ENCODE data around the gene NTM.
A peak's percentile ranks its signal among the peaks of the same experiment; 100 is the strongest.

Gene NTM

DNA sequence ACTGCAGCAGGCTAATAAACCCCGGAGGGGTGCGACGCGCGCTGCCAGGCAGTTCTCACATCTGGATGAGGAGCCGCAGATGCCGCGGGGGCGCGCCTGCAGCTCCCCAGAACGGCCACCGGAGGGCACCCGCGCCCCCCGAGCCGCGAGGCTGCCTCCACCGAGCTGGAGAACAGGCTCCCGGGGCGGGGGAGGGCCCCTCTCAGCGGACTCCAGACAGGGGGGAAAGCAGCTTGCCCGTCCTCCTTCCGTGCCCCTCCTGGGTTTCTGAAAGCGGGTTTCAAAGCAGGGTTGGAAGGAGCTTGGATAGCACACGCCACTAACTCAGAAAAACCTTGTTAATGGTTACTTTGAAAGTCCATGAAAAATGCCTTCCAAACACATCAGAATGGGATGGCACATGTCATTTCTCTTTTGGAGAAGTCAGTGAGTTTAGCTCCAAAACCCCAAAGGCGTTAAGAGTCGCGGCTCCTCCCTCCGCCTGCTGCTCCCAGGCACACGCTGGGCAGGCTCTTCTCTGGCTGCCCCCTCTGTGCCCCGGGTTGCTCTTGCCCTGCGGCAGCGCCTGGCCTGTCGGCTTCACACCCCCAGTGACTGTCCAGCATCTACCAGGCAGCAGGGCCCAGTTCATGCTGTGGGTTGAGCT lies 317.8 kb downstream of the NTM start:
- Histone ChIP-seq H3K4me3 (peak overlapping the region; percentile 58), H3K27ac (no peak overlapping the region), H3K36me3 (ENCODE audit: insufficient read depth, low read length) (no peaks in the 10 kb centered on the region), H3K9ac (ENCODE audit: insufficient read length) (no peak overlapping the region), H3K9me3 (ENCODE audit: low read depth, low read length) (no peaks in the 10 kb centered on the region)
- TF ChIP-seq EZH2 (IDR thresholded peaks at IDR 0.05), result no peak
- no peak for TF ChIP-seq FOXP2 (optimal IDR thresholded peaks at IDR 0.05; ENCODE audit: control extremely low read depth, extremely low read length, insufficient read depth)
- TF ChIP-seq POLR2AphosphoS5 (IDR thresholded peaks at IDR 0.05; ENCODE audit: borderline replicate concordance, low read depth, low read length), result no peak
- DNase-seq (ENCODE audit: low read depth, low spot score), result no peak

DNA sequence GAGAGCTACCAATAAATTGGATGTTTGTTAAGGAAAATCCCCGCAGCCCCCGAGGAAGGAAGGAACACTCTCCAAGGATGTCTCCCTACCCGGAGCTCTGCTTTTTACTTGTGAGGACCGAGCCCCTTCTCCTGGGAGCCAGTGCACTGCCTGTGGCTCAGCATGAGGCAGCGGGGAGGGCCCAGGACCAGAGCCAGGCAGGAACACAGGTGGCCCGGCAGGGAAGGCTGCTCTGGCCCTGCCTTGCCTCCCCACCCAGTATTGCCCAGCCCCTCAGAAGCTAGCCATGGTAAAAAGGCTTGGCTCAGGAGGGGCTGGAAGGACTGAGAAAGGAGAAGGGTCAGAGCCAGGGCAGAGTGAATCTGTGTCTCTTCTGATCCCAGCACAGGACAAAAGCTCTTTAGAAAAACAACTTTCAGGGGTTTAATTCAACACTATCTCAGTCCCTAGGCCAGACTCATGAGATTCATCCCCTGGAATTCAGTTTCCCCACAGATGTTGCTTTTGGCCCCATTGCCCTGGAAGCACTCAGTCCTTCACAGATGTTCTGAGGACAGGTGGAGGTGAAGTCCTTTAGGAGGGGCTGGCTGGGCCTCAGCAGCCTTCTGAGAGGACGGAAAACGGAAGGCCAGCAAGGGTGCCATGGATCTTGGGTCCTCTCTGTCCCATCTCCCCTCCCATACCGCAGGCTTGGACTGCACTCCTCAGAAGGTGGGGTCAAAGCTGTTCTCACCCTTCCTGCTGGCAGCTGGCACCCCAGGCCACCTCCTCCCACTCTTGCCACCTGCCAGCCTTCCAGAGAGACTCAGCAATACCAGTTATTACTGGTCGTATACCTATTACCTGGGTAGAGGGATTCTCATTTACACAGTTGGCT lies 318.9 kb downstream of the NTM start:
- no peak overlapping the region for H3K4me3 ChIP-seq
- H3K36me3 ChIP-seq (ENCODE audit: insufficient read depth, low read length), result no peaks in the 10 kb centered on the region
- no peaks in the 10 kb centered on the region for H3K9me3 ChIP-seq (ENCODE audit: low read depth, low read length)
- TF ChIP-seq EZH2 (IDR thresholded peaks at IDR 0.05), result no peak
- TF ChIP-seq FOXP2 (optimal IDR thresholded peaks at IDR 0.05; ENCODE audit: control extremely low read depth, extremely low read length, insufficient read depth), result no peak
- TF ChIP-seq POLR2AphosphoS5 (IDR thresholded peaks at IDR 0.05; ENCODE audit: borderline replicate concordance, low read depth, low read length), result no peak
- DNase-seq (ENCODE audit: low read depth, low spot score), result no peak
- no peak overlapping the region for H3K9ac ChIP-seq (ENCODE audit: insufficient read length)
- H3K27ac ChIP-seq, result no peak overlapping the region

DNA sequence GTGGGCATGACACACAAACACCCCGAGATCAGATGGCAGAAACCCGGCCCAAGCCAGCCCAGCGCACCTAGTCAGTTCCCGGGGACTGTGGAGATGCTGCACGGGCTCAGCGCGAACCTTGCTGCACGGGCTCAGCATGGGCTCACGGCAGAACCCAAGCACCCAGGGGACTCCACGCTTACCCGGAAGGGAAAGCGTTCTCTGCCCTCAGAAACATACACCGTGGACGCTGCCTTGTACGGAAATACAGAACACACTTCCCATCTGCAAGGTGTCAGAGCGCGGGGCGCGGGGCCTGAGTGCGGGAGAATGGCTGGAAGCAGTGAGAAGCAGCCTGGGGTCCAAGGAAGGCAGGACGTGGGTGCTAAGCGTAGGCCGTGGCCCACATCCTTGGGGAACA lies 319.9 kb downstream of the NTM start:
- TF ChIP-seq POLR2AphosphoS5 (IDR thresholded peaks at IDR 0.05; ENCODE audit: borderline replicate concordance, low read depth, low read length) (no peak), EZH2 (IDR thresholded peaks at IDR 0.05) (no peak), FOXP2 (optimal IDR thresholded peaks at IDR 0.05; ENCODE audit: control extremely low read depth, extremely low read length, insufficient read depth) (no peak)
- DNase-seq (ENCODE audit: low read depth, low spot score), result no peak
- Histone ChIP-seq H3K27ac (no peak overlapping the region), H3K9me3 (ENCODE audit: low read depth, low read length) (no peaks in the 10 kb centered on the region), H3K9ac (ENCODE audit: insufficient read length) (no peak overlapping the region), H3K4me3 (no peak overlapping the region), H3K36me3 (ENCODE audit: insufficient read depth, low read length) (no peaks in the 10 kb centered on the region)

DNA sequence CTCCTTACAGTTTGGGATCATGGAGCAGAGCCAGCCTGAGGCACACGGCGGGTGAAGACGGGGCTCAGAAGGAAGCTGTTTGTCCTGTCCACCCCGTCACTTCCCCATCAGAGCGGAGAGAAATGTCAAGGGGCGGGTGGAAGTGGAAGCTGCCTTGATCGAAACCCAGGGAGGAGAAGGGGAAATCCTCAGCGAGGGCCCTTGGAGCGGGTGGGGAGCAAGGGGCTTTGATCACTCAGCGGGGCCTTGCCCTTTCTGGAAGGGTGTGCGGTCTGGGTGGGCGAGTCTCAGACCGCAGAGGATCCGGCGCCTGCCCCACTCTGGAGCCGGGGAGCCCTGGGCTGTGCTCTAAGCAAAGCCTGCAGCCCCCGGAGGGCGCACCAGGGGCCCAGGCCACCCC lies 320.4 kb downstream of the NTM start:
- no peak overlapping the region for H3K27ac ChIP-seq
- H3K36me3 ChIP-seq (ENCODE audit: insufficient read depth, low read length), result no peaks in the 10 kb centered on the region
- H3K4me3 ChIP-seq, result no peak overlapping the region
- no peaks in the 10 kb centered on the region for H3K9me3 ChIP-seq (ENCODE audit: low read depth, low read length)
- H3K9ac ChIP-seq (ENCODE audit: insufficient read length), result no peak overlapping the region
- no peak for DNase-seq (ENCODE audit: low read depth, low spot score)
- TF ChIP-seq POLR2AphosphoS5 (IDR thresholded peaks at IDR 0.05; ENCODE audit: borderline replicate concordance, low read depth, low read length) (no peak), EZH2 (IDR thresholded peaks at IDR 0.05) (no peak), FOXP2 (optimal IDR thresholded peaks at IDR 0.05; ENCODE audit: control extremely low read depth, extremely low read length, insufficient read depth) (no peak)

DNA sequence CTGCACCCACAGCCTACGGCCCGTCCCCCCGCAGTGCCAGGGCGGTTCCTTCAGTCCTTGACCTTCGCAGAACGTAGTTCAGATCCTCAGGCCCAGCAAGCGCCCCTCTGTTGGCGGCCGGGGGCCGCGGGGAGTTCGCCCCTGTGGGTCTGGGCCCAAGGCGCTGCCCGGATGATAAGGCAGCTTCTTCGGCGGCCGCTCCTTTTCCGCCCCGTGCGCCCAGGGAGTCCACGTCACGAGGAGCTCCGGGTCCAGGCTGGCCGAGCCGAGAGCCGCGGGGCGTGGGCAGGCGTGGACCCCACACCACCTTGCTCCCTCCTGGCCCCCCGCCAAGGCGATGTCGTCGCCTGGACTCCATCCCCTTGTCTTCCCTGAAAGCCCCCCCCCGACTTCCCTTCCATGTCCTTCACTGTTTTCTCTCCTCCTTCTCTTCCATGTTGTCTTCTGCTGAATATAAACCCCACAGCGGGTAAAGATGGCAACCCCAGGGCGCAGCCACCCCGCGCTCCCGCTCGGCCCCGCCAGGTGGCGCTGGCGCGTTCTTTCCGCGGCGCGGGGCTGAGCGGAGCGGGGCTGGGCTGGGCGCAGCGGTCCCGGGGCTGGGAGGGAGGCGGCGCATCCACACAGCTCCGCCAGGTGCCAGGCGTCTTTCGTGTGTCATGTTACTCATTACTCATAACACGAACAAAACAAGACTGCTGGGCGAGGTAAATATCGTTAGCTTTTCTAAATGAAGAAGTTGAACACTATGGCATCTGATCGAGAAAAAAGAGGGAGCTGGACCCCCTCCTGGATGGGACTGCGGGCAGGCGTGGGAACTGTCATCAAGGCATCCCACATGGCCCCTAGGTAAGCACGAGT lies 321.0 kb downstream of the NTM start:
- no peak overlapping the region for H3K27ac ChIP-seq
- DNase-seq (ENCODE audit: low read depth, low spot score), result no peak
- H3K36me3 ChIP-seq (ENCODE audit: insufficient read depth, low read length), result no peaks in the 10 kb centered on the region
- TF ChIP-seq POLR2AphosphoS5 (IDR thresholded peaks at IDR 0.05; ENCODE audit: borderline replicate concordance, low read depth, low read length) (no peak), EZH2 (IDR thresholded peaks at IDR 0.05) (no peak), FOXP2 (optimal IDR thresholded peaks at IDR 0.05; ENCODE audit: control extremely low read depth, extremely low read length, insufficient read depth) (no peak)
- H3K9me3 ChIP-seq (ENCODE audit: low read depth, low read length), result no peaks in the 10 kb centered on the region
- no peak overlapping the region for H3K4me3 ChIP-seq
- no peak overlapping the region for H3K9ac ChIP-seq (ENCODE audit: insufficient read length)

DNA sequence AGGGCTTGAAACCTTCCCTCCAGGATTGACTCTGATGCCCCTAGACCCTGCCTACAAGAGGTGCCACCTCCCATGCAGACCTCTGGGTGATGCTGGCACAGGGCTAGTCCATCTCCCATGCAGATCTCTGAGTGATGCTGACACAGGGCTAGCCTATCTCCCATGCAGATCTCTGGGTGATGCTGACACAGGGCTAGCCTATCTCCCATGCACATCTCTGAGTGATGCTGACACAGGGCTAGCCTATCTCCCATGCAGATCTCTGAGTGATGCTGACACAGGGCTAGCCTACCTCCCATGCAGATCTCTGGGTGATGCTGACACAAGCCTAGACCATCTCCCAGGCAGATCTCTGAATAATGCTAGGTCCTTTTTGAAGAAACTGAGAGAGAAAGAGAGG lies 321.7 kb downstream of the NTM start:
- DNase-seq (ENCODE audit: low read depth, low spot score), result no peak
- H3K36me3 ChIP-seq (ENCODE audit: insufficient read depth, low read length), result no peaks in the 10 kb centered on the region
- TF ChIP-seq POLR2AphosphoS5 (IDR thresholded peaks at IDR 0.05; ENCODE audit: borderline replicate concordance, low read depth, low read length), result no peak
- no peak for TF ChIP-seq EZH2 (IDR thresholded peaks at IDR 0.05)
- TF ChIP-seq FOXP2 (optimal IDR thresholded peaks at IDR 0.05; ENCODE audit: control extremely low read depth, extremely low read length, insufficient read depth), result no peak
- no peak overlapping the region for H3K4me3 ChIP-seq
- H3K9me3 ChIP-seq (ENCODE audit: low read depth, low read length), result no peaks in the 10 kb centered on the region
- no peak overlapping the region for H3K9ac ChIP-seq (ENCODE audit: insufficient read length)
- H3K27ac ChIP-seq, result no peak overlapping the region

DNA sequence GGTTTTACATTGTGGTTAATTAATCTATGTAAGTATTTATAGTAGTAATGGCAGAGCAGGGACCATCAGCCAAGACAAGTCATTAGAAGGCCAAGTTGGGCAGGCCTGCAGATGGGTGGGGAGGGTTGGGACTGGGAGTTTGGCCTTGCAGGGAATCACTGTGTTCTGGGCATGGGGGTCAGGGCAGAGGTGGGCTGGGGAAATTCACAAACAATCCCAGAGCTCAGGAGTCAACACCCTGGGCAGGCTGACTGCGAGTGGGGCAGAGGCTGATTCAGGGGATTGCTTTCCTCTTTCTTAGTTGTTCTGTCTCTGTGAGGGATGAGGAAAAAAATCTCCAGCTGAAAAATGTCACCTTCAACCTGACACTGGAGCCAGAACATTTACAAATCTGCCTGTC lies 322.5 kb downstream of the NTM start:
- TF ChIP-seq FOXP2 (optimal IDR thresholded peaks at IDR 0.05; ENCODE audit: control extremely low read depth, extremely low read length, insufficient read depth) (no peak), EZH2 (IDR thresholded peaks at IDR 0.05) (no peak), POLR2AphosphoS5 (IDR thresholded peaks at IDR 0.05; ENCODE audit: borderline replicate concordance, low read depth, low read length) (no peak)
- no peak overlapping the region for H3K27ac ChIP-seq
- H3K9ac ChIP-seq (ENCODE audit: insufficient read length), result no peak overlapping the region
- H3K4me3 ChIP-seq, result no peak overlapping the region
- no peaks in the 10 kb centered on the region for H3K9me3 ChIP-seq (ENCODE audit: low read depth, low read length)
- DNase-seq (ENCODE audit: low read depth, low spot score), result no peak
- H3K36me3 ChIP-seq (ENCODE audit: insufficient read depth, low read length), result no peaks in the 10 kb centered on the region

DNA sequence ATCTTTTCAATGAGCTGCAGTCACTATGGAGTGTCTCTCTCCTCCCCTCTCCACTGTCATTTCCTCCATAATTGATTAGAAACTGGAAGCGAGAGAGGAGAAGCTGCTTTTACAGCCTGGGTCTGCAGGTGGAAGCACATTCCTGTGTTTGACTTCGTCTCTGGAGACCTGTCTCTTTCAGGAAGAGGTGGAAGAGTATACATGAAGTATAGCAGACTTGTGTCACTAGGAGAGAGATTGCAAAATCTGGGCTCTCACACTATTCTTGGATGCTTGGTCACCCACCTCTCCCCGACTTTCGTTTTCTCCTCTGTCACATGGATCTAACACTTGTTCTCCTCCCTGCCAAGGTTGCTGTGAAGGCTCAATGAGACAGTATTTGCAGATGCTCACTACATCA lies 323.3 kb downstream of the NTM start:
- H3K9me3 ChIP-seq (ENCODE audit: low read depth, low read length), result no peaks in the 10 kb centered on the region
- no peak overlapping the region for H3K9ac ChIP-seq (ENCODE audit: insufficient read length)
- no peaks in the 10 kb centered on the region for H3K36me3 ChIP-seq (ENCODE audit: insufficient read depth, low read length)
- no peak overlapping the region for H3K27ac ChIP-seq
- no peak for TF ChIP-seq POLR2AphosphoS5 (IDR thresholded peaks at IDR 0.05; ENCODE audit: borderline replicate concordance, low read depth, low read length)
- TF ChIP-seq EZH2 (IDR thresholded peaks at IDR 0.05), result no peak
- TF ChIP-seq FOXP2 (optimal IDR thresholded peaks at IDR 0.05; ENCODE audit: control extremely low read depth, extremely low read length, insufficient read depth), result no peak
- DNase-seq (ENCODE audit: low read depth, low spot score), result no peak
- H3K4me3 ChIP-seq, result no peak overlapping the region
